Measurements from ENCODE around the gene MOBP.
"Not testable (repeated sequence)": the region's sequence is repeated elsewhere in the genome, so short reads cannot be mapped to it uniquely, and the experiment has no call there.

The MOBP gene

GRCh38 chr3:39457361-39457760 lies 10.1 kb upstream of the MOBP start:
- Histone ChIP-seq H3K36me3 (ENCODE audit: insufficient read depth, low read length) (no peaks in the 10 kb centered on the region), H3K9me3 (ENCODE audit: low read length) (no peaks in the 10 kb centered on the region), H3K27me3 (ENCODE audit: insufficient read depth, low read length) (no peaks in the 10 kb centered on the region), H2AFZ (ENCODE audit: low read depth, low read length) (no peak overlapping the region), H3K4me1 (ENCODE audit: insufficient read depth, low read length) (no peaks in the 10 kb centered on the region), H3K4me3 (ENCODE audit: low read length) (no peak overlapping the region)

- not testable (repeated sequence) for H3K27me3 ChIP-seq (ENCODE audit: insufficient read depth, low read length); H3K9me3 ChIP-seq (ENCODE audit: low read length); H3K36me3 ChIP-seq (ENCODE audit: insufficient read depth, low read length); H2AFZ ChIP-seq (ENCODE audit: low read depth, low read length); H3K4me3 ChIP-seq (ENCODE audit: low read length); H3K4me1 ChIP-seq (ENCODE audit: insufficient read depth, low read length)
Observed at GRCh38 chr3:39458579-39458978, 8.9 kb upstream of the MOBP start.

GRCh38 chr3:39460677-39461076 lies 6.8 kb upstream of the MOBP start:
- no peaks in the 10 kb centered on the region for H3K4me1 ChIP-seq (ENCODE audit: insufficient read depth, low read length)
- H3K9me3 ChIP-seq (ENCODE audit: low read length) = no peaks in the 10 kb centered on the region
- H3K27me3 ChIP-seq (ENCODE audit: insufficient read depth, low read length) = no peaks in the 10 kb centered on the region
- no peak overlapping the region for H2AFZ ChIP-seq (ENCODE audit: low read depth, low read length)
- no peak overlapping the region for H3K4me3 ChIP-seq (ENCODE audit: low read length)
- H3K36me3 ChIP-seq (ENCODE audit: insufficient read depth, low read length) = no peaks in the 10 kb centered on the region

GRCh38 chr3:39463269-39463668 lies 4.2 kb upstream of the MOBP start:
- Histone ChIP-seq H3K36me3 (ENCODE audit: insufficient read depth, low read length) (no peaks in the 10 kb centered on the region), H2AFZ (ENCODE audit: low read depth, low read length) (no peak overlapping the region), H3K4me1 (ENCODE audit: insufficient read depth, low read length) (no peaks in the 10 kb centered on the region), H3K4me3 (ENCODE audit: low read length) (no peak overlapping the region), H3K27me3 (ENCODE audit: insufficient read depth, low read length) (no peaks in the 10 kb centered on the region), H3K9me3 (ENCODE audit: low read length) (no peaks in the 10 kb centered on the region)

GRCh38 chr3:39466988-39467387 lies 492 bp upstream of the MOBP start:
- H3K27me3 ChIP-seq (ENCODE audit: insufficient read depth, low read length) = no peaks in the 10 kb centered on the region
- H3K4me3 ChIP-seq (ENCODE audit: low read length) = no peak overlapping the region
- no peaks in the 10 kb centered on the region for H3K9me3 ChIP-seq (ENCODE audit: low read length)
- H2AFZ ChIP-seq (ENCODE audit: low read depth, low read length) = no peak overlapping the region
- no peaks in the 10 kb centered on the region for H3K36me3 ChIP-seq (ENCODE audit: insufficient read depth, low read length)
- H3K4me1 ChIP-seq (ENCODE audit: insufficient read depth, low read length) = no peaks in the 10 kb centered on the region

GRCh38 chr3:39468108-39468436 lies 592 bp downstream of the MOBP start:
- Histone ChIP-seq H3K9me3 (ENCODE audit: low read length) (no peaks in the 10 kb centered on the region), H2AFZ (ENCODE audit: low read depth, low read length) (no peak overlapping the region), H3K27me3 (ENCODE audit: insufficient read depth, low read length) (no peaks in the 10 kb centered on the region), H3K4me3 (ENCODE audit: low read length) (no peak overlapping the region), H3K36me3 (ENCODE audit: insufficient read depth, low read length) (no peaks in the 10 kb centered on the region), H3K4me1 (ENCODE audit: insufficient read depth, low read length) (no peaks in the 10 kb centered on the region)

GRCh38 chr3:39469258-39469657 lies 1.8 kb downstream of the MOBP start:
- Histone ChIP-seq H3K4me3 (ENCODE audit: low read length) (no peak overlapping the region), H3K4me1 (ENCODE audit: insufficient read depth, low read length) (no peaks in the 10 kb centered on the region), H3K27me3 (ENCODE audit: insufficient read depth, low read length) (no peaks in the 10 kb centered on the region), H3K36me3 (ENCODE audit: insufficient read depth, low read length) (no peaks in the 10 kb centered on the region), H2AFZ (ENCODE audit: low read depth, low read length) (no peak overlapping the region), H3K9me3 (ENCODE audit: low read length) (no peaks in the 10 kb centered on the region)

- no peaks in the 10 kb centered on the region for H3K9me3 ChIP-seq (ENCODE audit: low read length)
- no peaks in the 10 kb centered on the region for H3K36me3 ChIP-seq (ENCODE audit: insufficient read depth, low read length)
- no peaks in the 10 kb centered on the region for H3K27me3 ChIP-seq (ENCODE audit: insufficient read depth, low read length)
- H3K4me3 ChIP-seq (ENCODE audit: low read length) = no peak overlapping the region
- no peak overlapping the region for H2AFZ ChIP-seq (ENCODE audit: low read depth, low read length)
- H3K4me1 ChIP-seq (ENCODE audit: insufficient read depth, low read length) = no peaks in the 10 kb centered on the region
Observed at GRCh38 chr3:39469945-39470344, 2.5 kb downstream of the MOBP start.

- Histone ChIP-seq H3K4me3 (ENCODE audit: low read length) (no peak overlapping the region), H3K27me3 (ENCODE audit: insufficient read depth, low read length) (no peaks in the 10 kb centered on the region), H3K4me1 (ENCODE audit: insufficient read depth, low read length) (no peaks in the 10 kb centered on the region), H2AFZ (ENCODE audit: low read depth, low read length) (no peak overlapping the region), H3K9me3 (ENCODE audit: low read length) (no peaks in the 10 kb centered on the region), H3K36me3 (ENCODE audit: insufficient read depth, low read length) (no peaks in the 10 kb centered on the region)
Observed at GRCh38 chr3:39471652-39472051, 4.2 kb downstream of the MOBP start.

- H3K9me3 ChIP-seq (ENCODE audit: low read length) = no peaks in the 10 kb centered on the region
Observed at GRCh38 chr3:39473452-39474125, 6.1 kb downstream of the MOBP start.

GRCh38 chr3:39474126-39474515 lies 6.6 kb downstream of the MOBP start:
- Histone ChIP-seq H2AFZ (ENCODE audit: low read depth, low read length) (no peak overlapping the region), H3K9me3 (ENCODE audit: low read length) (no peaks in the 10 kb centered on the region), H3K4me3 (ENCODE audit: low read length) (no peak overlapping the region), H3K4me1 (ENCODE audit: insufficient read depth, low read length) (no peaks in the 10 kb centered on the region), H3K27me3 (ENCODE audit: insufficient read depth, low read length) (no peaks in the 10 kb centered on the region), H3K36me3 (ENCODE audit: insufficient read depth, low read length) (no peaks in the 10 kb centered on the region)

More at GRCh38 chr3:39473452-39474125, 6.1 kb downstream of the MOBP start:
- Histone ChIP-seq H2AFZ (ENCODE audit: low read depth, low read length) (no peak overlapping the region), H3K4me3 (ENCODE audit: low read length) (no peak overlapping the region), H3K36me3 (ENCODE audit: insufficient read depth, low read length) (no peaks in the 10 kb centered on the region), H3K27me3 (ENCODE audit: insufficient read depth, low read length) (no peaks in the 10 kb centered on the region), H3K4me1 (ENCODE audit: insufficient read depth, low read length) (no peaks in the 10 kb centered on the region)

- Histone ChIP-seq H3K36me3 (ENCODE audit: insufficient read depth, low read length) (no peaks in the 10 kb centered on the region), H3K27me3 (ENCODE audit: insufficient read depth, low read length) (no peaks in the 10 kb centered on the region), H2AFZ (ENCODE audit: low read depth, low read length) (no peak overlapping the region), H3K4me1 (ENCODE audit: insufficient read depth, low read length) (no peaks in the 10 kb centered on the region), H3K9me3 (ENCODE audit: low read length) (no peaks in the 10 kb centered on the region), H3K4me3 (ENCODE audit: low read length) (no peak overlapping the region)
Observed at GRCh38 chr3:39476783-39477182, 9.3 kb downstream of the MOBP start.

- H3K9me3 ChIP-seq (ENCODE audit: low read length) = no peaks in the 10 kb centered on the region
- no peaks in the 10 kb centered on the region for H3K4me1 ChIP-seq (ENCODE audit: insufficient read depth, low read length)
- no peak overlapping the region for H3K4me3 ChIP-seq (ENCODE audit: low read length)
- no peak overlapping the region for H2AFZ ChIP-seq (ENCODE audit: low read depth, low read length)
- no peaks in the 10 kb centered on the region for H3K27me3 ChIP-seq (ENCODE audit: insufficient read depth, low read length)
- H3K36me3 ChIP-seq (ENCODE audit: insufficient read depth, low read length) = no peaks in the 10 kb centered on the region
Observed at GRCh38 chr3:39478226-39478625, 10.7 kb downstream of the MOBP start.

- no peaks in the 10 kb centered on the region for H3K36me3 ChIP-seq (ENCODE audit: insufficient read depth, low read length)
- H3K9me3 ChIP-seq (ENCODE audit: low read length) = no peaks in the 10 kb centered on the region
- H2AFZ ChIP-seq (ENCODE audit: low read depth, low read length) = no peak overlapping the region
- H3K4me3 ChIP-seq (ENCODE audit: low read length) = no peak overlapping the region
- H3K27me3 ChIP-seq (ENCODE audit: insufficient read depth, low read length) = no peaks in the 10 kb centered on the region
- no peaks in the 10 kb centered on the region for H3K4me1 ChIP-seq (ENCODE audit: insufficient read depth, low read length)
Observed at GRCh38 chr3:39479701-39480414, 12.4 kb downstream of the MOBP start.
